PC-9 (cell line): ENCODE data around the gene HPN.

Experiments
- CTCF ChIP-seq: fragments of 200-600 bp; sonication (generic); conservative IDR thresholded peaks from 2 replicates; pipeline ENCODE4 v1.6.1; 2017; ENCODE audit warnings: mixed run types, antibody characterized with exemption, mild to moderate bottlenecking, moderate library complexity
- EZH2 ChIP-seq: fragments of 200-600 bp; sonication (generic); IDR thresholded peaks from 2 replicates; pipeline ENCODE4 v1.8.0; 2017; ENCODE audit warnings: antibody characterized with exemption, low read depth

- no peak for TF ChIP-seq CTCF
- TF ChIP-seq EZH2: no peak
Measured at GRCh38 chr19:35080613-35081170, 39.2 kb downstream of the HPN start.
